K562 (cell line): ENCODE measurements around the gene ULBP2. TPM values are rescaled to one million over a fixed set of nuclear protein-coding genes. Genes with fewer than 3 reads are reported as not detected.

Experiments
- ATAC-seq: fragments of 200-7000 bp; cut with Tn5 transposase; 3 replicates; pipeline ENCODE4 v1.9.1; 2020; ENCODE audit warnings: moderate library complexity
- BruUV-seq: library from RNA; stranded (reverse); fragments of 400-500 nt; replicated peaks from 2 replicates; lab custom pipeline; 2021; lab: Mats Ljungman, UMichigan
- CTCF ChIA-PET: fragments of 300-600 bp; formaldehyde crosslinking; extraction: SDS; loops from one replicate; lab custom pipeline; 2021; ENCODE audit warnings: low intra/inter-chr PET ratio; lab: Yijun Ruan, JAX
- POLR2A ChIA-PET: fragments of 300-600, 350-650 bp; sonication (Branson Sonifier 250); formaldehyde crosslinking; extraction: SDS; loops from one replicate; lab custom pipeline; 2021; ENCODE audit warnings: antibody characterized with exemption, inconsistent platforms; lab: Yijun Ruan, JAX
- DNase-seq, 4 experiments: peaks; one replicate each; pipeline versions ENCODE4 v3.0.0 to v3.0.0-alpha.2; 2011 to 2018; ENCODE audit warnings: low spot score in 3 of 4, mixed read lengths in 3 of 4; ENCODE audit errors: extremely low read depth in 1 of 4
- FAIRE-seq: peaks from 2 replicates; lab custom pipeline; 2011; peaks lifted over from hg19 to GRCh38; lab: Jason Lieb, UNC
- H2AFZ ChIP-seq: 2 replicates; pipeline ENCODE4 v1.6.0; 2011; ENCODE audit warnings: low read depth, low read length, control low read depth, inconsistent platforms
- H3K27ac ChIP-seq: fragments of 200-600 bp; 3 replicates; pipeline ENCODE4 v1.8.0; 2011; ENCODE audit warnings: low read depth, mild to moderate bottlenecking, control low read depth, inconsistent platforms, low read length, moderate library complexity, mixed read lengths; ENCODE audit errors: extremely low read depth
- H3K27me3 ChIP-seq, 2 experiments: fragments of 300-600 bp in 1 of 2; 2 replicates in 1 of 2; 3 replicates in 1 of 2; pipeline versions ENCODE4 v1.6.0 to v1.8.0; 2011; ENCODE audit warnings: inconsistent platforms in 2 of 2, low read length in 2 of 2, mild to moderate bottlenecking in 1 of 2, mixed read lengths in 1 of 2, moderate library complexity in 1 of 2; ENCODE audit not compliant: control insufficient read depth in 2 of 2, insufficient read depth in 2 of 2
- H3K36me3 ChIP-seq: fragments of 300-600 bp; 3 replicates; pipeline ENCODE4 v1.8.0; 2011; ENCODE audit warnings: mild to moderate bottlenecking, low read length, inconsistent platforms; ENCODE audit not compliant: control insufficient read depth, insufficient read depth
- H3K4me1 ChIP-seq, 2 experiments: fragments of 200-600 bp in 1 of 2; replicated peaks in 1 of 2; 2 replicates in 1 of 2; 3 replicates in 1 of 2; pipeline versions ENCODE4 v1.5.1 to v1.8.0; 2011; ENCODE audit warnings: inconsistent platforms in 2 of 2, low read length in 2 of 2, mild to moderate bottlenecking in 1 of 2, mixed read lengths in 1 of 2, moderate library complexity in 1 of 2; ENCODE audit not compliant: control insufficient read depth in 2 of 2, insufficient read depth in 2 of 2
- H3K4me2 ChIP-seq: 2 replicates; pipeline ENCODE4 v1.6.1; 2011; ENCODE audit warnings: low read length, control low read depth, inconsistent platforms, mixed read lengths; ENCODE audit not compliant: insufficient read depth
- H3K4me3 ChIP-seq: fragments of 200-600 bp; sonication (generic), shearing (Covaris generic); 2 replicates; pipeline ENCODE4 v1.5.1; 2016; ENCODE audit warnings: control low read depth, inconsistent platforms
- H3K79me2 ChIP-seq: fragments of 200-600 bp; 3 replicates; pipeline ENCODE4 v1.8.0; 2011; ENCODE audit warnings: low read length, inconsistent platforms; ENCODE audit not compliant: control insufficient read depth, insufficient read depth
- H3K9ac ChIP-seq, 2 experiments: 2 replicates each; pipeline versions ENCODE4 v1.6.0 to v1.6.1; 2011; ENCODE audit warnings: low read depth in 2 of 2, low read length in 2 of 2, control low read depth in 1 of 2, inconsistent platforms in 1 of 2, mild to moderate bottlenecking in 1 of 2, mixed read lengths in 1 of 2; ENCODE audit not compliant: insufficient read depth in 1 of 2
- H3K9me1 ChIP-seq: one replicate; pipeline ENCODE4 v1.6.0; 2011; ENCODE audit warnings: inconsistent platforms, mild to moderate bottlenecking, low read length, moderate library complexity; ENCODE audit not compliant: control insufficient read depth, insufficient read depth
- H3K9me3 ChIP-seq: replicated peaks from 2 replicates; pipeline ENCODE4 v1.5.1; 2011; ENCODE audit warnings: low read depth, low read length, inconsistent platforms; ENCODE audit not compliant: control insufficient read depth, insufficient read depth
- H4K20me1 ChIP-seq: replicated peaks from 2 replicates; pipeline ENCODE4 v1.6.1; 2011; ENCODE audit warnings: low read length, inconsistent platforms, mixed read lengths; ENCODE audit not compliant: control insufficient read depth, insufficient read depth
- ARID3B ChIP-seq: fragments of 250-450 bp; sonication (Bioruptor Pico); IDR thresholded peaks from 2 replicates; pipeline ENCODE4 v1.4.0; 2020; ENCODE audit warnings: borderline replicate concordance
- CC2D1A ChIP-seq: fragments of 450-650 bp; IDR thresholded peaks from 2 replicates; pipeline ENCODE4 v1.6.1; 2017; ENCODE audit warnings: mild to moderate bottlenecking
- EP400 ChIP-seq: fragments of 450-650 bp; IDR thresholded peaks from 2 replicates; pipeline ENCODE4 v1.6.1; 2017; ENCODE audit warnings: antibody characterized with exemption, mild to moderate bottlenecking, moderate library complexity
- MLX ChIP-seq, 2 experiments: fragments of 450-650 bp in 1 of 2; sonication (generic) in 1 of 2; formaldehyde crosslinking; conservative IDR thresholded peaks; 2 replicates each; pipeline versions ENCODE4 v1.4.0 to v1.8.1; 2020 to 2022; ENCODE audit warnings: mild to moderate bottlenecking in 1 of 2, missing genetic modification reagents in 1 of 2
- POLR2G ChIP-seq: fragments of 200-400 bp; formaldehyde crosslinking; IDR thresholded peaks from 2 replicates; pipeline ENCODE4 v1.6.1; 2017; ENCODE audit warnings: low read depth, mild to moderate bottlenecking, antibody characterized with exemption, low read length, moderate library complexity
- TEAD2 ChIP-seq: fragments of 450-650 bp; IDR thresholded peaks from 2 replicates; pipeline ENCODE4 v1.6.1; 2016; ENCODE audit warnings: missing genetic modification characterization, control low read depth, missing compliant biosample characterization
- ZC3H11A ChIP-seq: IDR thresholded peaks from 2 replicates; pipeline ENCODE4 v1.6.1; 2012; ENCODE audit warnings: low read depth, low read length, improper control_type of control experiment
- ZNF740 ChIP-seq, 3 experiments: fragments of 200-800 bp in 1 of 3; sonication (Bioruptor generic) in 1 of 3; sonication (generic) in 1 of 3; formaldehyde crosslinking in 1 of 3; IDR thresholded peaks; 2 replicates each; pipeline versions ENCODE4 v1.6.1 to v1.8.0; 2016 to 2022; ENCODE audit warnings: mild to moderate bottlenecking in 2 of 3, missing compliant biosample characterization in 2 of 3, missing genetic modification characterization in 2 of 3, missing genetic modification reagents in 1 of 3
- WGBS: fragments of 100-300 bp; shearing (Covaris generic); methylation state at CpG from one replicate; pipeline ENCODE4 v1.1.6; 2016; ENCODE audit warnings: low coverage, mixed read lengths; ENCODE audit not compliant: insufficient coverage; ENCODE audit errors: missing lambda C conversion rate; 5-methylcytosine and 5-hydroxymethylcytosine counted together
- in situ Hi-C: fragments of 300-500 bp; cut with MboI; formaldehyde crosslinking; loops from 4 replicates; pipeline ENCODE4 v1.15.0; 2018; ENCODE audit warnings: inconsistent platforms, mixed read lengths
- intact Hi-C: fragments of 100-400 bp; cut with micrococcal nuclease; formaldehyde crosslinking; loops from 2 replicates; pipeline ENCODE4 v1.14.2; 2022
- polyA plus RNA-seq, 8 experiments: library from polyadenylated mRNA; depleted of rRNA in 4 of 8; stranded (reverse) in 5 of 8; unstranded in 3 of 8; fragments of >200 nt; fragmentation: Nextera tagmentation in 2 of 8; fragmentation: Illumina TruSeq in 1 of 8; extraction: Ambion mirVana in 2 of 8; extraction: Trizol in 1 of 8; gene quantifications; 2 replicates each; pipeline versions ENCODE4 v1.2.1 to v1.2.3, GENCODE V29; 2011 to 2014; ENCODE audit warnings: inconsistent platforms in 1 of 8, missing spikeins in 1 of 8
- total RNA-seq, 7 experiments: library from RNA; depleted of rRNA in 6 of 7; stranded (reverse); fragments of >200 nt in 6 of 7; fragmentation: Illumina TruSeq in 2 of 7; extraction: Trizol in 2 of 7; gene quantifications; 2 replicates each; pipeline versions ENCODE4 v1.2.1 to v1.2.3, GENCODE V29; 2011 to 2021; ENCODE audit warnings: low replicate concordance in 1 of 7

ULBP2 gene
- total and polyA plus RNA-seq, 9 of the 15 experiments (the other 6 are each of a cell fraction or from before 2014, with no cell fraction given): 0.50 to 5.3 (median 1.2) TPM

GRCh38 chr6:149963462-149964307, 21.9 kb downstream of the ULBP2 start, which contains the start of gene ULBP1 (continued):
- TF ChIP-seq ZC3H11A (no peak), EP400 (peak; percentile 100), CC2D1A (peak; percentile 16; the same call in 1 of the 2 replicates), MLX (CRISPR knock-in tag; conservative IDR thresholded peaks at IDR 0.05) (peak in 1 of 2 experiments; percentile 90; a peak in 2 of 4 replicates)

- FAIRE-seq (no peak), ATAC-seq (no peak), DNase-seq (no peak)
- Histone ChIP-seq H3K27me3 (no peaks in the 10 kb centered on the region; a peak in 1 of 5 replicates), H4K20me1 (no peaks in the 10 kb centered on the region), H3K36me3 (no peaks in the 10 kb centered on the region), H3K27ac (peak overlapping the region; percentile 79; the same call in 2 of the 3 replicates), H3K4me2 (peak overlapping the region; percentile 87), H3K79me2 (no peaks in the 10 kb centered on the region), H3K9ac (peak overlapping the region in 1 of 2 experiments; percentile 75; a peak in 3 of 4 replicates), H3K9me3 (peaks cover 10% of the 10 kb centered on the region), H3K9me1 (no peaks in the 10 kb centered on the region), H3K4me1 (peaks cover 9 to 21% of the 10 kb centered on the region in 2 experiments; a peak in 4 of 5 replicates), H3K4me3 (peak overlapping the region; percentile 46; the same call in 1 of the 2 replicates), H2AFZ (peak overlapping the region; percentile 99)
- TSS peak; percentile 55 for BruUV-seq
- intact Hi-C loops: no loop called here
- in situ Hi-C loops: no loop called here
- WGBS: 93% methylated on average over 59 of the region's 103 CpGs
- TF ChIP-seq ARID3B (0 out of 2 replicates have a peak, but pooled peaks have one; percentile 1), TEAD2 (tag) (no peak), POLR2G (0 out of 2 replicates have a peak, but pooled peaks have one; percentile 12), ZNF740 (CRISPR knock-in tag; IDR thresholded peaks at IDR 0.05) (peak; percentile 59; the same call in 1 of the 2 replicates), ZNF740 (tag; IDR thresholded peaks at IDR 0.05) (no peak)
- ChIA-PET CTCF (no interaction called here), POLR2A (interaction anchor here (0.8 to 1.0 kb wide), 2 partner anchors 14 to 55 kb away, joined by 5 read pairs; no protein-coding TSS in a partner anchor)
Measured at GRCh38 chr6:149964308-149965193, 22.7 kb downstream of the ULBP2 start.
